Measurements from ENCODE around the gene CLEC1A. TPM values are rescaled to one million over a fixed set of nuclear protein-coding genes. Genes with fewer than 3 reads are reported as not detected.

The CLEC1A gene
- total RNA-seq, 1 experiment from 2014 or later, result 0.41 TPM

DNA sequence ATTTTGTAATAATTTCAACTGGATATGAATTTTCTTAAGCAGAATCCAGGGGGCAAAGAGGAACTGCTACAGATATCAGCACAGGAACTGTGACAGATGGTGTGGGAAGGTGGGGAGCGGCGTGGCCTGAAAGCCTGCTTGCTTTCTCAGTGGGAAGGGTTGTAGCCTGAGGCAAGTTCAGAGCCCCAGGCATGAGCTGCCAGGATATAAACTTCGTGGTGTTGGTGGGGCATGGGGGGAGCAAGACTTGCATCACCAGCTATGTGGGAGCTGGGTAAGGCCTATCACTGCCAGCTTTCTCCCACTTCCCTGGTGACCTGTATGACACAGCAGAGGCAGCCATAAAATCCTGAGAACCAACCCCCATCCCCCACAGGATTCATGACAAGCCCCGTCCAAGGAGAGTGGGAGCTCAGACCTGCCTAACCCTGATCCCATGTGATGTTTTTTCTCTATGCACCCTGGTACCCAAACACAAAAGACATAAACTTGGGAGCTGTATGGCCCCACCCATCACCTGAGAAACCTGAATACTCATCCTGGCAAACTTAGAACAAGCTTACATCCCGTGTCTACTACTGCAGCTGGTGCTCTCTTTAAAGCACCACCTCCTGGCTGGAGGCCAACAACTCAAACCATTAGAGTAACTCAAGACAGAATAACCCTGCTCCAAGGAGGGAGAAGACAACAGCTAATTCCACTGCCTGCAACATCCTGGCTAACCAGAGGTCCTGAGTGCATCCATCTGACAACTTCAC is 16.5 kb downstream of the CLEC1A start:
- BruUV-seq (replicated peaks), result no TSS peak
- Histone ChIP-seq H3K4me1 (ENCODE audit: control insufficient read depth, insufficient read depth, low read length) (no peaks in the 10 kb centered on the region), H3K4me3 (ENCODE audit: low read depth in 2 of 2, low read length in 2 of 2) (no peak overlapping the region), H3K27ac (ENCODE audit: low read length) (no peak overlapping the region), H3K27me3 (ENCODE audit: control insufficient read depth, insufficient read depth, low read length) (no peaks in the 10 kb centered on the region), H3K36me3 (ENCODE audit: control insufficient read depth, insufficient read depth, low read length) (no peaks in the 10 kb centered on the region), H3K9me3 (ENCODE audit: control insufficient read depth, insufficient read depth, low read depth, low read length) (no peaks in the 10 kb centered on the region)
- no peak for ATAC-seq
- ChIA-PET POLR2A (no interaction called here), CTCF (no interaction called here)
- intact Hi-C loops (cut with micrococcal nuclease; ENCODE audit: unreplicated experiment), result no loop called here
- no peak for DNase-seq (ENCODE audit: low read depth, low spot score)
- in situ Hi-C loops (cut with HindIII; ENCODE audit: low pct_unique_long_range_greater_than_20kb, low sequenced_read_pairs), result no loop called here
- TF ChIP-seq POLR2AphosphoS5 (IDR thresholded peaks at IDR 0.05; ENCODE audit: low read depth, low read length) (no peak), SIN3A (IDR thresholded peaks at IDR 0.05; ENCODE audit: borderline replicate concordance, insufficient read depth, low read depth, low read length) (no peak), TCF7L2 (IDR thresholded peaks at IDR 0.05; ENCODE audit: low read depth, low read length) (no peak), REST (IDR thresholded peaks at IDR 0.05; ENCODE audit: insufficient read depth in 1 of 2, low read depth in 2 of 2, low read length in 1 of 2) (no peak)
- TF ChIP-seq, protein P1, sequence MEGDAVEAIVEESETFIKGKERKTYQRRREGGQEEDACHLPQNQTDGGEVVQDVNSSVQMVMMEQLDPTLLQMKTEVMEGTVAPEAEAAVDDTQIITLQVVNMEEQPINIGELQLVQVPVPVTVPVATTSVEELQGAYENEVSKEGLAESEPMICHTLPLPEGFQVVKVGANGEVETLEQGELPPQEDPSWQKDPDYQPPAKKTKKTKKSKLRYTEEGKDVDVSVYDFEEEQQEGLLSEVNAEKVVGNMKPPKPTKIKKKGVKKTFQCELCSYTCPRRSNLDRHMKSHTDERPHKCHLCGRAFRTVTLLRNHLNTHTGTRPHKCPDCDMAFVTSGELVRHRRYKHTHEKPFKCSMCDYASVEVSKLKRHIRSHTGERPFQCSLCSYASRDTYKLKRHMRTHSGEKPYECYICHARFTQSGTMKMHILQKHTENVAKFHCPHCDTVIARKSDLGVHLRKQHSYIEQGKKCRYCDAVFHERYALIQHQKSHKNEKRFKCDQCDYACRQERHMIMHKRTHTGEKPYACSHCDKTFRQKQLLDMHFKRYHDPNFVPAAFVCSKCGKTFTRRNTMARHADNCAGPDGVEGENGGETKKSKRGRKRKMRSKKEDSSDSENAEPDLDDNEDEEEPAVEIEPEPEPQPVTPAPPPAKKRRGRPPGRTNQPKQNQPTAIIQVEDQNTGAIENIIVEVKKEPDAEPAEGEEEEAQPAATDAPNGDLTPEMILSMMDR (IDR thresholded peaks at IDR 0.05), result no peak

GRCh38 chr12:10075451-10075850 is 23.3 kb downstream of the CLEC1A start:
- ChIA-PET CTCF (no interaction called here), POLR2A (no interaction called here)
- ATAC-seq (no peak), DNase-seq (ENCODE audit: low read depth, low spot score) (no peak)
- TF ChIP-seq SIN3A (IDR thresholded peaks at IDR 0.05; ENCODE audit: borderline replicate concordance, insufficient read depth, low read depth, low read length), result no peak
- TF ChIP-seq, protein P1 (IDR thresholded peaks at IDR 0.05), result no peak
- no peak for TF ChIP-seq REST (IDR thresholded peaks at IDR 0.05; ENCODE audit: insufficient read depth in 1 of 2, low read depth in 2 of 2, low read length in 1 of 2)
- TF ChIP-seq POLR2AphosphoS5 (IDR thresholded peaks at IDR 0.05; ENCODE audit: low read depth, low read length), result no peak
- TF ChIP-seq TCF7L2 (IDR thresholded peaks at IDR 0.05; ENCODE audit: low read depth, low read length), result no peak
- BruUV-seq (replicated peaks), result no TSS peak
- in situ Hi-C loops (cut with HindIII; ENCODE audit: low pct_unique_long_range_greater_than_20kb, low sequenced_read_pairs) (no loop called here), intact Hi-C loops (cut with micrococcal nuclease; ENCODE audit: unreplicated experiment) (no loop called here)
- Histone ChIP-seq H3K4me3 (ENCODE audit: low read depth in 2 of 2, low read length in 2 of 2) (no peak overlapping the region), H3K27ac (ENCODE audit: low read length) (no peak overlapping the region), H3K36me3 (ENCODE audit: control insufficient read depth, insufficient read depth, low read length) (no peaks in the 10 kb centered on the region), H3K9me3 (ENCODE audit: control insufficient read depth, insufficient read depth, low read depth, low read length) (no peaks in the 10 kb centered on the region), H3K27me3 (ENCODE audit: control insufficient read depth, insufficient read depth, low read length) (no peaks in the 10 kb centered on the region), H3K4me1 (ENCODE audit: control insufficient read depth, insufficient read depth, low read length) (no peaks in the 10 kb centered on the region)
